Erythroblast (primary cell): Measurements from ENCODE around the gene ZNF740.
A peak's percentile ranks its signal among the peaks of the same experiment; 100 is the strongest.

Experiments used
- DNase-seq, 2 experiments: peaks; one replicate each; lab custom pipeline; 2025; lab: John Stamatoyannopoulos, UW
- GATA1 ChIP-seq: IDR thresholded peaks from 2 replicates; pipeline ENCODE4 v1.6.1; 2011; ENCODE audit warnings: low read depth, mild to moderate bottlenecking, control low read depth, low read length, moderate library complexity
- POLR2A ChIP-seq: IDR thresholded peaks from 2 replicates; pipeline ENCODE4 v1.6.1; 2011; ENCODE audit warnings: mild to moderate bottlenecking, low read length

The ZNF740 gene

DNA sequence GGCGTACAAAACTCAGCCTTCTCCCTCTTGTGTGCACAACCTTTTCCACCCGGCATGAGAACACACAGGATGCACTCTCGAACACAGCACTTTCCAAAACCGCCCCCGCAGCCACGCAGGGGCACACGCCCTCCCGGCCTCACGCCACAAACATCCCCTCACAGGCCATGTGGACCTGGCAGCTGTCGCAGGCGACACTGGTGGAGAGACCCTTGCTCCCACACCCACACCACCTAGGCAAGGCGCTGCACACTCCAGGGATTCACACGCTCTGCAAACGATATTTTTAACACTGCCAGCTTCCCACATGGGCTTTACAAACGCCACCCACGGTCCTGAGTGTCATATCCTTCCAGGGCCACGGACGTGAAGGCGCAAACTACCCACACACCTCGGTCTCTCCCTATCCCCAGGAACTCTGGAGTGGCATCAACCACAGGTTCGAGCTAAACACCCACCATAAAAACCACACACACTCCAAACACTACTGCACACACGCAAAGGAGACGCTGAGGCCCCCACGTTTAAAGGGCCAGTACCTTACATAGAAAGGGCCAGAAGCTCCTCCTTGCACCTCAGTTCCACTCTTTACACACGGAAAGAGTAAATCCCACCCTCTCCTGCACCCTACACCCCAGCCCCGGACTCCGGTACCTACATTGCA is 38.9 kb downstream of the ZNF740 start:
- no peak for TF ChIP-seq GATA1
- no peak for TF ChIP-seq POLR2A
- DNase-seq, result no peak

DNA sequence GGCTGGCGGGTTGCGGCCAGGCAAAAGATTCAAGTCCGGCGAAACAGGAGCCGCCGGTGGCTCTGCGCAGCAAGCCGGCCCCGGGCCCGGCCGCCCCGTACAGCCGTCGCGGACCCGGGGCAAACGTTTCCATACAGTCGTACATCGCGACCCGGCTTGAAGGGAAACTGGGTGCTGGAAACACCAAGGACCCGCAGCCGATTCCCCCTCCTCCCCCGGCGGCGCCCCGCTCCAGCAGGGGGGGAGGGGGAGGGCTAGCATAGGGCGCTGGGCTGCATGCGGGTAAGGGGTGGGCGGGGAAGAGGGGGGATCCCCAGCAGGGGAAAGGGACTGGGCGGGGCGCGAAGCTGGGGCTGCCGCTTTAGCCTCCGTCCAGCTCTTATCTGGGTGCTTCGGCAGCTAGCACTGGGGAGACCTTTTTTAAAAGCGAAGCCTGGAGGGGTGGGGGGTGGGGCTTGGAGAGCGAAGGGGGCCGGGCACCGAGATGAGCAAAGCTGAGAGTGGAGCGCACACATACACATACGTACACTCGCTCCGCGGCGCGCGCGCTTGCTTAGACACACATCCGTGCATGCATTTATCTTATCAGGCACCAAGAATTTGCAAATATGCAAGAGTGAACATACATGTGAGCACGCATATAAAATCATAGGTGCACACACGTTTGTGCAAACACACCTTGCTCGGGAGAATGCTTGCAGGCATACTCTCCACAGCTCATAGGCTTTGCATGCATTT is 39.6 kb downstream of the ZNF740 start:
- DNase-seq, result peak; percentile 62 to 70
- TF ChIP-seq POLR2A, result no peak
- TF ChIP-seq GATA1, result no peak

DNA sequence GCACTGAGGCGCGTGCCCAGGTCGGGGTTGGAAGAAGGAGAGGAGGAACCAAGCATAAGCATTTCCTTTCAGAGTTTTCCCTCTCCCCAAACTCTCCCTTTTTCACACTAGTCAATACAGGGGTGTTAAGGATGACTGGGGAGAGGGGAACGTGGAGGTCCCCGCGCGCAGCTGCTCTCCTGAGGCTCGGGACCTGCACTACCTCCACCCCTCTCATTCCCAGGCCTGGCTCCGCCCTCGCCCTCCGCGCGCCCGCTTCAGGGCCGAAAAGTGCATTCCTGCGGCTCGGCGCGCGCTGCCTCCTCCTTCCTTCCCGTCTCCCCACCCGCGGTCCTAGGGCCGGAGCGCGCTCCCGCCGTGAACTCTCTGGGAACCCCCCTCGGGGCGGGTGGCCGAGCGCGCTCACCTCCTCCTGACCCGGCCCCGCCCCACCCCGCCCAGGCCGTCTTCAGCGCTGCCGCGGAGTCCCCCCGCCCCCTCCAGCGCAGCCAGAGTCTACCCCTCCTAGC is 40.2 kb downstream of the ZNF740 start:
- TF ChIP-seq POLR2A (no peak), GATA1 (no peak)
- DNase-seq, result peak; percentile 73

DNA sequence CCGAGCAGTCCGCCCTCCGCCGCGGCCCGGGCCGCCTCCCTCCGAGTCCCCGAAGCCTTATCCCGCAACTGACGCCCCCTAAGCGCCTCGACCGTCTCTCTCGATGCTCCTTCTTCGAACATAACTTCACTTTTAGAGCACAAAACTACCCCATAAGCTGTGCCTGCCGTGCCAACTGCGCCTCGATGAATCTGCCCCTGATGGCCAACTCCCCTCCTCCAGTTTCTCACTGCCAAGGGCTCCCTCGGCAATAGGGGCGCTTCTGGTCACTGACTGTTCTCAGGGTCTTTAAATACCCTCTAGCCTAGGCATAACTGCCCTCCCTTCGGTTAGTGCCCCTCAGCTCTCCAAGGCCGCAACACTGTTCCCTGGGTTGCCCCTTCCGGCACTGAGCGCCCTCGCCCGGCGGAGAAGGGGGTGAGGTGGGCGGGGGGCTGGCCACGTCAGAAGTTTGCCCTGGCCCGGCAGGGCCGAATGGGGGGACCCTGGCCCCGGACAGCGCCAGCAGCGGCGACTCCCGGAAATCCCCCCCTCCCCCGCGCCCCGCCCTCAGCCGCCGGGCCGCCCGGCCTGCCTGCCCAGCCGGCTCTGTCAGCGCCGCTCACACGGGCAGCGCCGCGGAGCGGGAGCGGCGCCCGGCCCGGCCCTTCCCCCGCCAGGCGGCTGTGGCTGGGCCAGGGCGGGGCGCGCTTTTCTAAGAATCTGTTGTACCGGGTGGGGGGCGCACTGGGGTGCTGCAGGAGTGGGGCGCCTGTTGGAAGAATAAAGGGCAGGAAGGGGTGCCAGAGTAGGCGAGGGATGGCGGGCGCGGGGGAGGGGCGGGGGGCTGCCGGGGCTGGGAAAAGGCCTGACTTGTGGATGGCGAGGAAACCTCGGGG is 40.9 kb downstream of the ZNF740 start:
- DNase-seq, result peak; percentile 60 to 71

DNA sequence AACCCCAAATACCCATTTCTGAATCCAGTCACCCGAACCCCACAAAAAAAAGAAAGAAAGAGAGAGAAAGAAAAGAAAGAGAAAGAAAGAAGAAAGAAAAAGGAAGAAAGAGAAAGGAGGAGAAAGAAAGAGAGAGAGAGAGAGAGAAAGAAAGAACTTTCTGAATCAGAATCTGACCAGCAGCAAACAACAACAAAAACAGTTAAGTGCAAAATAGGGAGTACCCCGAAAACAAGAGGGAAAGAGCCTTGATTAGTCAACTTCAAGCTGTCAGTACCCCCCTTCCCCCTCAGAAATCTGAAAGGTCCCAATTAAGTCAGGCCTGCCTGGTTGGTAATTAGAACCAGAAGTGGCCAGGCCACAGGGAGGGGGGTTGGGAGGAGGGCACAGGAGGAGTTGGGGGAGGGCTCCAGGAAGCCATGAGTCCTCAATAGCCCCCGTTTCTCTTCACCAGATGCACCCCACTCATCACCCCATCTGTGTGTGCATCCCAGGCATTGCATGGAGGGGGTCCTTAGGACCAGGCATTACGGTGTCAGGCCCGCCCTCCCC is 41.7 kb downstream of the ZNF740 start:
- TF ChIP-seq GATA1 (no peak), POLR2A (no peak)
- DNase-seq, result no peak

More for the DNA sequence above, 40.9 kb downstream of the ZNF740 start:
- TF ChIP-seq POLR2A, result peak; percentile 42
- TF ChIP-seq GATA1, result no peak

DNA sequence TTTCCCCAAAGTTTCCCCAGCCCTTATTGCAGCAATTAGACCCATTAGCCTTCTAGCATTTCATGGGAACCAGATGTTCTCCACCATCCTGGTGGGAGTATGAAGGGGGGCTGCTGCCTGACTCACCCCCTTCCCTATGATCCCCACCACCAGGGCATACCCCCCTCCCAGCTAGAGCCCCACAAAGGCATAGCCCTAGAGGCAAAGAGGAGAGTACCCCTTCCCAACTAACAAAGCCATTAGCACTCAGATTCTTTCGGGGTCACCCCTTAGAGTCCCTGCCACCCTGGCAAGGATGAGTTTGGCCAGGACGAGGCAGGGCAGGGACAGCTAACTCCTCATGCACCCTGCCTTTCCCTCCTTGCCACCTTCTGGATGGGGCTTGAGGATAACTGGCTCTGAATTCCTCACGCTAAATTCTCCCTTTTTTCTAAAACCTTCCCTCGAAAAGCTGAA is 42.3 kb downstream of the ZNF740 start:
- TF ChIP-seq POLR2A, result no peak
- no peak for TF ChIP-seq GATA1
- no peak for DNase-seq

DNA sequence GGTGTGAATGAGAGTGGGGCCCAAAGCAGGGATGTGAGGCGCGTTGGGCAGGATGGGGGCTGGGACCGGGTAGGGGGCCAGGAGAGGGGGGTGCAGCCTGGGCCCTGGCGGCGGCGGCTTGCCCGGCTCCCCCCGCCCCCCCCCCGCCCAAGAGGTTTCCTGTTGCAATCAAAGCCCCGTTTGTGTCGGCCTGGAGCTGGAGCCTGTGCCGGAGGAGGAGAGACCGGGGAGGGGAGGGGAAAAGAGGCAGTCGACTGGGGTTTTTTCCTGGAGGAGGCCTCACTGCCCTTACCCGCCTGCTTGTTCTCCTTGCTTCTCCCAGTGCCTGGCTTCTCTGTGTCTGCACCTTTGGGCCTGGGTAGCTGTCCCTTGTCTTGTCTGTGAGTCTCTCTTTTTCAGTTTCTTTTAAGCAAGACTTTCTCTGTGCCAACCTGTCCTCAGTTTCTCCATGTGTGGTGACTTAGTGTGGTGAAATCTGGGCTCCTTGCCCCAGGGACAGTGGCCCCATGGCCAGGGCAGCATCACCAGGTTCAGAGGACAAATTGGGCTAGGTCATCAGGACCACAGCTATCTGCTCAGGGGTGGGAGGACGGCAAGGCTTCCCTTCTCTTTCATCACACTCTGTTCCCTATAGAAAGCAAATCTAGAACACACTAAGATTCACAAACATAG is 43.0 kb downstream of the ZNF740 start:
- no peak for DNase-seq
- TF ChIP-seq GATA1 (no peak), POLR2A (no peak)

DNA sequence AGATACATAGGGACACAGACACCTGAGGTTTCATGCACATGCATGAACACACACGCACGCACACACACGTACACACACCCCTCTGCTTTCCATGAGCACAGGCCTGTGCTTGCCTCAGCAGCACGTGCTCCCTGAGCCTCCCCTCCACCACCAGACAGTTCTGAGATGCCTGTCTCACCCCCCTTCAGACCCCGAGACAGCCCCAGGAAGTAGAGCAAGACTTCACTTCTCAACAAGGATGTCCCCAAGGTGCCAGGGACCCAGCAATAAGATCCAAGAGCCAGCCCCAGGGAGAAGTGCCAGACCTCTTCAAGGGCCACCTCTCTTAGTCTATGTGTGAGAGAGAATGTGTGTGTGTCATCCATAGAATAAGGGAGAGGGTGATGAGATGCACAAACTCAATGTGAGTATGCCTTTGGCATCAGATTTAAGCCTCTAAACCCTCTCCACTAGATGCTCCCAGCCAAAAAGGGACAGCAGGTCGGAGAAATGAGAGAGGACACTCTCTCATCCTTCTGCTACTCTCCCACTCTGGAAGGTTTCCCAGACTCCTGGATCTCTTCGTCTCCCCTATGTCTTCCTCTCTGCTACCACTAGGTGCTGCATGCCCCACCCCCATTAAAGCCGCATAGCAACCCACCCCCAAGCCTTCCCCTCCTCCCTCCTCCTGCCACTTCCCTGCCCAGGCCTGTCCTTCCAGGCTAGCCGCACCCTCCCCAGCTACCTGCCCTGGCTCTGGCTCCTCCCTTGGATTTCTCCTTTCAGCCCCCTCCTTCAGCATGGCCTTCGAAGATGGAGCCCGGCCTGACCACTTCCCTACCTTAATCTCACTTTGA is 43.8 kb downstream of the ZNF740 start:
- no peak for DNase-seq

DNA sequence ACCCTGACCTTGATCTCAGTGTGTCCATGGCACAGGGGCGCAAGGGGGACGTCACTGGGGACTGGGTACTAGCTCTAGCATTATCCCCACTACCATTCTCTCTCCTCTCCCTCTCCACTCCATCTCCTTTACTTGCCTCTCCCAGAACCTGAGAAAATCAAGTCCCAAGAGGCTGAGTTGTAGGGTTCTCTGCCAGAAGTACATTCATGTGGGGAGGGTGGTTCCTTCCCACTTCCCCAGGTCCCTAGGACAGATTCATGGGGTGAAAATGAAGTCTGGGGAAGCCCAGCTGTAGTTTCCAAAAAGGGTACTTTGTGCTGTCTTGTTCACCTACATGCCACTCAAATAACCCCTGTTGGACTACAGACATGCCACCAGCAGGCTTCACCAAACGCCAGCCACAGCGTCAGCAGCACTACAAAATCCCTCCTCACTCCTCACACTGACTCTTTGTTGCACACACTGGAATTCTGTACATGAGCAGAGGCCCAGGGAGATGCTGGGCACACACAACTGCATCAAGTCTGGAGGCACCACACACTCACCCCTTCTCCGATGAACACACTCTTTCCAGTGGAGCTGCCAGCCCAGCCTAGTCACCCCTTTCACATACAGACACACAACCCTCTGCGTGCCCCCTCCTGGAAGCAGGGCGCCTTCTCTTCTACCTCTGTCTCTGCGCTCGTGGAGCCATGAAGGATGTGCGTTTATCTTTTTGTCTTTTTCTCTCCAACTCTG is 44.5 kb downstream of the ZNF740 start:
- no peak for DNase-seq
- TF ChIP-seq POLR2A, result no peak
- TF ChIP-seq GATA1, result no peak

More for the DNA sequence above, 43.8 kb downstream of the ZNF740 start:
- TF ChIP-seq POLR2A (no peak), GATA1 (no peak)

DNA sequence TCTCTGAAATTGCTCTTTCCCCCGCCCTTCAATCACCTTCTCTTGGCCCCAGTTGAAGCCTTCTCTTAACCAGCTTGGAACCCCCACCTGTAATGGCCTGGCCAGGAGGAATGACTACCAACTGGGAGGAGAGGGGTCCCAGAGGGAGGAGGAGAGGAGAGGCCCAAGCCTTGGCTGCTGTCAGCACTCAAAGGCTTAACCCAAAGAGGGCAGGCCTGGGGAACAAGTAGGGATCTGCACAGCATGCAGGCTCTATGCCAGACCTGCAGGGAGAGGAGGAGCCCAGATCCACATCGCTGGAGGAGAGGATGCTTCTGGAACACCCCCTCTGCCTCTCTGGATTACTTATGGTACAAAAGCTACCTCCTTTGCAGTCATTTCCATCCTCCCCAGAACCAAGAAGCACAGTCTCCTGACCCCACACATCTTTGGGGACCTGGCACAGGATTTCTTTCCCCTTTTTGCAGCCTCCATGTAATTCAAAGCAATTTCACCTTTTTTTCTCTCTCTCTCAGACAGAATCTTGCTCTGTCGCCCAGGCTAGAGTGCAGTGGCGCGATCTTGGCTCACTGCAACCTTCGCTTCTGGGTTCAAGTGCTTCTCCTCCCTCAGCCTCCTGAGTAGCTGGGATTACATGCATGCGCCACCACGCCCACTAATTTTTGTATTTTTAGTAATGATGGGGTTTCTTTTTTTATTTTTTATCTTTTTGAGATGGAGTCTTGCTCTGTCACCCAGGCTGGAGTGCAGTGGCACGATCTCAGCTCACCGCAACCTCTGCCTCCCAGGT is 45.3 kb downstream of the ZNF740 start:
- DNase-seq, result no peak
- no peak for TF ChIP-seq POLR2A
- no peak for TF ChIP-seq GATA1
